ENCODE data around the gene GPR31.

The GPR31 gene

GRCh38 chr6:167129562-167129961, 28.2 kb downstream of the GPR31 start:
- Histone ChIP-seq H3K9me3 (ENCODE audit: insufficient read depth, low read length) (no peaks in the 10 kb centered on the region), H3K9ac (ENCODE audit: low read length) (no peak overlapping the region), H3K4me3 (ENCODE audit: insufficient read depth, low read length, poor library complexity, severe bottlenecking) (no peak overlapping the region), H3K27ac (ENCODE audit: low read depth, low read length) (no peak overlapping the region), H3K9me2 (replicated peaks; ENCODE audit: insufficient read depth, low read length) (no peaks in the 10 kb centered on the region), H3F3A (ENCODE audit: insufficient read depth) (no peaks in the 10 kb centered on the region), H3K4me2 (ENCODE audit: low read depth, low read length, poor library complexity, severe bottlenecking) (no peak overlapping the region), H4K20me1 (ENCODE audit: low read depth, low read length) (no peaks in the 10 kb centered on the region), H2AFZ (ENCODE audit: low read depth, low read length, severe bottlenecking) (no peak overlapping the region), H3K27me3 (ENCODE audit: low read length) (no peaks in the 10 kb centered on the region), H3K36me3 (ENCODE audit: low read length) (no peaks in the 10 kb centered on the region), H3K79me2 (ENCODE audit: insufficient read depth, low read length) (no peaks in the 10 kb centered on the region)
- TF ChIP-seq, protein P1, sequence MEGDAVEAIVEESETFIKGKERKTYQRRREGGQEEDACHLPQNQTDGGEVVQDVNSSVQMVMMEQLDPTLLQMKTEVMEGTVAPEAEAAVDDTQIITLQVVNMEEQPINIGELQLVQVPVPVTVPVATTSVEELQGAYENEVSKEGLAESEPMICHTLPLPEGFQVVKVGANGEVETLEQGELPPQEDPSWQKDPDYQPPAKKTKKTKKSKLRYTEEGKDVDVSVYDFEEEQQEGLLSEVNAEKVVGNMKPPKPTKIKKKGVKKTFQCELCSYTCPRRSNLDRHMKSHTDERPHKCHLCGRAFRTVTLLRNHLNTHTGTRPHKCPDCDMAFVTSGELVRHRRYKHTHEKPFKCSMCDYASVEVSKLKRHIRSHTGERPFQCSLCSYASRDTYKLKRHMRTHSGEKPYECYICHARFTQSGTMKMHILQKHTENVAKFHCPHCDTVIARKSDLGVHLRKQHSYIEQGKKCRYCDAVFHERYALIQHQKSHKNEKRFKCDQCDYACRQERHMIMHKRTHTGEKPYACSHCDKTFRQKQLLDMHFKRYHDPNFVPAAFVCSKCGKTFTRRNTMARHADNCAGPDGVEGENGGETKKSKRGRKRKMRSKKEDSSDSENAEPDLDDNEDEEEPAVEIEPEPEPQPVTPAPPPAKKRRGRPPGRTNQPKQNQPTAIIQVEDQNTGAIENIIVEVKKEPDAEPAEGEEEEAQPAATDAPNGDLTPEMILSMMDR (IDR thresholded peaks at IDR 0.05; ENCODE audit: insufficient read depth, low read length, poor library complexity, severe bottlenecking) = no peak
- TF ChIP-seq EZH2phosphoT487 (conservative IDR thresholded peaks at IDR 0.05; ENCODE audit: low read length) = no peak

DNA sequence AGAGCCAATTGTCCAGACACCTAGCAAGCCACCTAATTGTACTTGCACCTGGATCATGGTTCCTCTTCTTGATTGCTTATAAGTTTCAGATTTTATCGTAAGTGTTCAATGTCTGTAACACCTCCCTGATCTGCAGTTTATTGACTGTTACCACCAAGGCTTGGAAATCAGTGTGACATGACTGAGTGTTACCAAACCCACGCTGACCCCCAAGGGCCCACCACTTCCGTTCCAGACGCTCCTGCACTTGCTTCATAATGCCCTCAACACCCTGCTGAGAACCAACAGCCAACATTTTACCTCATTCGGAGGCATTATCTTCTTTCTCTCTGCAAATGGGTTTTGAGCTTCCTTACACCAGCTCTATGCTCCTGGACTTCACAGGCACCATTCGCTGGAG, 28.6 kb downstream of the GPR31 start:
- no peaks in the 10 kb centered on the region for H4K20me1 ChIP-seq (ENCODE audit: low read depth, low read length)
- H3F3A ChIP-seq (ENCODE audit: insufficient read depth) = no peaks in the 10 kb centered on the region
- no peak overlapping the region for H2AFZ ChIP-seq (ENCODE audit: low read depth, low read length, severe bottlenecking)
- H3K4me2 ChIP-seq (ENCODE audit: low read depth, low read length, poor library complexity, severe bottlenecking) = no peak overlapping the region
- H3K27me3 ChIP-seq (ENCODE audit: low read length) = no peaks in the 10 kb centered on the region
- H3K9me3 ChIP-seq (ENCODE audit: insufficient read depth, low read length) = no peaks in the 10 kb centered on the region
- no peaks in the 10 kb centered on the region for H3K79me2 ChIP-seq (ENCODE audit: insufficient read depth, low read length)
- H3K9ac ChIP-seq (ENCODE audit: low read length) = no peak overlapping the region
- no peak for TF ChIP-seq EZH2phosphoT487 (conservative IDR thresholded peaks at IDR 0.05; ENCODE audit: low read length)
- TF ChIP-seq, protein P1 (IDR thresholded peaks at IDR 0.05; ENCODE audit: insufficient read depth, low read length, poor library complexity, severe bottlenecking) = no peak
- H3K27ac ChIP-seq (ENCODE audit: low read depth, low read length) = no peak overlapping the region
- no peaks in the 10 kb centered on the region for H3K36me3 ChIP-seq (ENCODE audit: low read length)
- H3K4me3 ChIP-seq (ENCODE audit: insufficient read depth, low read length, poor library complexity, severe bottlenecking) = no peak overlapping the region
- H3K9me2 ChIP-seq (replicated peaks; ENCODE audit: insufficient read depth, low read length) = no peaks in the 10 kb centered on the region

- no peaks in the 10 kb centered on the region for H3K27me3 ChIP-seq (ENCODE audit: low read length)
- no peaks in the 10 kb centered on the region for H3K9me2 ChIP-seq (replicated peaks; ENCODE audit: insufficient read depth, low read length)
These were observed 29.8 kb downstream of the GPR31 start for GRCh38 chr6:167127785-167128531.

More at GRCh38 chr6:167127785-167128531, 29.8 kb downstream of the GPR31 start:
- Histone ChIP-seq H3K9ac (ENCODE audit: low read length) (no peak overlapping the region), H3K4me2 (ENCODE audit: low read depth, low read length, poor library complexity, severe bottlenecking) (no peak overlapping the region), H3K4me3 (ENCODE audit: insufficient read depth, low read length, poor library complexity, severe bottlenecking) (no peak overlapping the region), H3K79me2 (ENCODE audit: insufficient read depth, low read length) (no peaks in the 10 kb centered on the region), H4K20me1 (ENCODE audit: low read depth, low read length) (no peaks in the 10 kb centered on the region), H3K9me3 (ENCODE audit: insufficient read depth, low read length) (no peaks in the 10 kb centered on the region), H3F3A (ENCODE audit: insufficient read depth) (no peaks in the 10 kb centered on the region), H3K36me3 (ENCODE audit: low read length) (no peaks in the 10 kb centered on the region), H3K27ac (ENCODE audit: low read depth, low read length) (no peak overlapping the region), H2AFZ (ENCODE audit: low read depth, low read length, severe bottlenecking) (no peak overlapping the region)
- TF ChIP-seq, protein P1 (IDR thresholded peaks at IDR 0.05; ENCODE audit: insufficient read depth, low read length, poor library complexity, severe bottlenecking) = no peak
- TF ChIP-seq EZH2phosphoT487 (conservative IDR thresholded peaks at IDR 0.05; ENCODE audit: low read length) = no peak

Data from SU-DHL-6 (cell line).